GM18505 (cell line): ENCODE results near the gene SRRM2.

Experiments
- ATAC-seq: cut with Tn5 transposase; IDR thresholded peaks from one replicate; pipeline ENCODE4 v1.9.1; 2021; ENCODE audit not compliant: unreplicated experiment
- POLR2A ChIP-seq: IDR thresholded peaks from 4 replicates; pipeline ENCODE4 v1.6.1; 2011; ENCODE audit warnings: borderline replicate concordance; ENCODE audit not compliant: insufficient read depth, insufficient read length; ENCODE audit errors: extremely low read depth

The SRRM2 gene

GRCh38 chr16:2776500-2777139, 24.2 kb downstream of the SRRM2 start:
- ATAC-seq = peak; percentile 37
- no peak for TF ChIP-seq POLR2A

GRCh38 chr16:2777231-2777902, 24.9 kb downstream of the SRRM2 start, which contains the start of gene ELOB:
ELOB (minus strand) TSS chr16:2777280; CDS start chr16:2777239, 41 bp downstream.
- peak; percentile 79 for TF ChIP-seq POLR2A
- ATAC-seq = peak; percentile 78

- ATAC-seq = no peak
- TF ChIP-seq POLR2A = peak; percentile 24
Measured at GRCh38 chr16:2777903-2778629, 25.6 kb downstream of the SRRM2 start.

GRCh38 chr16:2778630-2778958, 26.2 kb downstream of the SRRM2 start:
- no peak for ATAC-seq
- TF ChIP-seq POLR2A = no peak

- ATAC-seq = no peak
- TF ChIP-seq POLR2A = peak; percentile 53
Measured at GRCh38 chr16:2779151-2779920, 26.9 kb downstream of the SRRM2 start.

GRCh38 chr16:2779978-2780898, 27.8 kb downstream of the SRRM2 start:
- ATAC-seq = no peak
- TF ChIP-seq POLR2A = no peak

GRCh38 chr16:2782583-2783351, 30.3 kb downstream of the SRRM2 start:
- TF ChIP-seq POLR2A = no peak
- ATAC-seq = no peak

GRCh38 chr16:2783581-2784357, 31.3 kb downstream of the SRRM2 start:
- TF ChIP-seq POLR2A = no peak
- ATAC-seq = no peak

- ATAC-seq = no peak
- no peak for TF ChIP-seq POLR2A
Measured at GRCh38 chr16:2784358-2785100, 32.1 kb downstream of the SRRM2 start.
